ENCODE measurements around the gene GRB14. TPM values are rescaled to one million over a fixed set of nuclear protein-coding genes. Genes with fewer than 3 reads are reported as not detected.

Gene GRB14
- total RNA-seq, 1 donor from 2014 or later, result 39.3 TPM

GRCh38 chr2:164609790-164610189, 11.5 kb downstream of the GRB14 start:
- no peak for DNase-seq
- intact Hi-C loops (cut with micrococcal nuclease), result no loop called here
- Histone ChIP-seq H3K36me3 (no peaks in the 10 kb centered on the region), H3K4me1 (peaks cover 21% of the 10 kb centered on the region), H3K4me3 (no peak overlapping the region), H3K27me3 (ENCODE audit: low read depth) (no peaks in the 10 kb centered on the region), H3K27ac (replicated peaks) (no peak overlapping the region), H3K9me3 (replicated peaks) (no peaks in the 10 kb centered on the region)
- no peak for TF ChIP-seq CTCF (IDR thresholded peaks at IDR 0.05; ENCODE audit: borderline replicate concordance)

DNA sequence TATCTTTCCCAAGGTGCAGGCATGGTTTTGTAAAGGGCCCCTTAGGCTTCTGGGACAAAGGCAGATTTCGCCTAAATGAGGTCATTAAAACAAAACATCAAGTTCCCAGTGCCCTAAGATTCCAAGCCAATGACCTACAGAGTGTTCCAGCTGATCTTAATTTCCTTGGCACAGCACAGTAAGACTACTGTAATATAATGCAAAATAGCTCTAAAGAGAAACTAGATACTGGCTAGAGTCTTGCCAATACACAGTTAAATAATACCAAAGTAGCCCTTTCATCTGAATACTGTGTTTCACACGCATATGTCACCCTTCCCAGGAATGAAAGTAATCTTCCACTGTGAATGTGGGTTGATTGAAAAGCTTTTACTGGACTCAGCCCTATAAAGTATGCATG, 14.7 kb downstream of the GRB14 start:
- TF ChIP-seq CTCF (IDR thresholded peaks at IDR 0.05; ENCODE audit: borderline replicate concordance), result no peak
- Histone ChIP-seq H3K27me3 (ENCODE audit: low read depth) (no peaks in the 10 kb centered on the region), H3K4me1 (peaks cover 26% of the 10 kb centered on the region), H3K9me3 (replicated peaks) (no peaks in the 10 kb centered on the region), H3K4me3 (no peak overlapping the region), H3K27ac (replicated peaks) (peak overlapping the region; percentile 53), H3K36me3 (no peaks in the 10 kb centered on the region)
- no peak for DNase-seq
- intact Hi-C loops (cut with micrococcal nuclease), result no loop called here

GRCh38 chr2:164605295-164605694, 16.0 kb downstream of the GRB14 start:
- H3K4me1 ChIP-seq, result peaks cover 33% of the 10 kb centered on the region
- TF ChIP-seq CTCF (IDR thresholded peaks at IDR 0.05; ENCODE audit: borderline replicate concordance), result no peak
- intact Hi-C loops (cut with micrococcal nuclease), result no loop called here
- H3K36me3 ChIP-seq, result no peaks in the 10 kb centered on the region
- H3K27ac ChIP-seq (replicated peaks), result peak overlapping the region; percentile 53
- no peak for DNase-seq
- H3K9me3 ChIP-seq (replicated peaks), result no peaks in the 10 kb centered on the region
- H3K27me3 ChIP-seq (ENCODE audit: low read depth), result no peaks in the 10 kb centered on the region
- no peak overlapping the region for H3K4me3 ChIP-seq

DNA sequence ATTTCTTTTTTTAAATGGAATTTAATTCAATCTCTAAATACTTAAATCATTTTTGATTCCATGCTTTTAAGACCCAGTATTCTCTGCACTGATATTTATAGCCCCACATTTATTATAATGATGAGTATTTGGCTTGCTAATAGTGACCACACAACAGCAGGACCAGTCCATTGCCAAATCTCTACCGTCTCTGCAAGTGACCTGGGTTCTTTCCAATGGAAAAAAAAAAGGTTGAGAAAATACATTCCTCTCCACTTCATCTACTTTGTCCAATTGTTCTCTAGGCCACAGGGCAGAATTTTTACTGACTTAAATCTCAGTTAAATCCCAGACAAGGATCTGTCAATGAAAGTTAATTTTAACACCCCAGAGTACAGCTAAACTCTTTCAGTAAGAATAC, 20.5 kb downstream of the GRB14 start:
- no peaks in the 10 kb centered on the region for H3K36me3 ChIP-seq
- peaks cover 48% of the 10 kb centered on the region for H3K4me1 ChIP-seq
- no peak overlapping the region for H3K4me3 ChIP-seq
- intact Hi-C loops (cut with micrococcal nuclease), result no loop called here
- H3K9me3 ChIP-seq (replicated peaks), result no peaks in the 10 kb centered on the region
- peak overlapping the region; percentile 7 for H3K27ac ChIP-seq (replicated peaks)
- DNase-seq, result no peak
- TF ChIP-seq CTCF (IDR thresholded peaks at IDR 0.05; ENCODE audit: borderline replicate concordance), result no peak
- H3K27me3 ChIP-seq (ENCODE audit: low read depth), result no peaks in the 10 kb centered on the region

- H3K4me1 ChIP-seq, result peaks cover 42% of the 10 kb centered on the region
- intact Hi-C loops (cut with micrococcal nuclease), result no loop called here
- peak; percentile 77 for TF ChIP-seq CTCF (IDR thresholded peaks at IDR 0.05; ENCODE audit: borderline replicate concordance)
- DNase-seq, result no peak
- H3K36me3 ChIP-seq, result no peaks in the 10 kb centered on the region
- H3K9me3 ChIP-seq (replicated peaks), result no peaks in the 10 kb centered on the region
- no peak overlapping the region for H3K4me3 ChIP-seq
- peak overlapping the region; percentile 7 for H3K27ac ChIP-seq (replicated peaks)
- H3K27me3 ChIP-seq (ENCODE audit: low read depth), result no peaks in the 10 kb centered on the region
These were observed 21.2 kb downstream of the GRB14 start for GRCh38 chr2:164599954-164600589.
